ENCODE data around the gene CTNNBL1. TPM values are rescaled to one million over a fixed set of nuclear protein-coding genes. Genes with fewer than 3 reads are reported as not detected.

Gene CTNNBL1
- total RNA-seq, 1 experiment from 2014 or later = 64.4 TPM

DNA sequence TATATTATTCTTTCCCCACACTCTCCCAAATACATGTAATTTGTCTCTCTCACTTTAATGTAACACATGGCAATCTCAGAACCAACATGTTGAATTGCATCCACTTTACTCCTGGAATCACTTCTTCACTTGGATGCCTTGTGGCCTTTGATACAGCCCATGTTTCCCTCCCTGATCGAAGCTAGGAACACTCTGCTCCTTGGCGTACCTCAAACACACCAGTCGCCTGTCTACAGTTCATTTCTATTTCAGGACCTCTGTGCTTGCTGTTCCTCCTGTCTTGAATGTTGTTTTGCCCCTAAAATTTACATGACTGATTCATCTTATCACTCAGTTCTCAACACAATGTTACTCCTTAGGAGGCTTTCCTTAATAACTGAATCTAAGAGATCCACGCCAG lies 106.8 kb downstream of the CTNNBL1 start (continued):
- TF ChIP-seq, protein P1, sequence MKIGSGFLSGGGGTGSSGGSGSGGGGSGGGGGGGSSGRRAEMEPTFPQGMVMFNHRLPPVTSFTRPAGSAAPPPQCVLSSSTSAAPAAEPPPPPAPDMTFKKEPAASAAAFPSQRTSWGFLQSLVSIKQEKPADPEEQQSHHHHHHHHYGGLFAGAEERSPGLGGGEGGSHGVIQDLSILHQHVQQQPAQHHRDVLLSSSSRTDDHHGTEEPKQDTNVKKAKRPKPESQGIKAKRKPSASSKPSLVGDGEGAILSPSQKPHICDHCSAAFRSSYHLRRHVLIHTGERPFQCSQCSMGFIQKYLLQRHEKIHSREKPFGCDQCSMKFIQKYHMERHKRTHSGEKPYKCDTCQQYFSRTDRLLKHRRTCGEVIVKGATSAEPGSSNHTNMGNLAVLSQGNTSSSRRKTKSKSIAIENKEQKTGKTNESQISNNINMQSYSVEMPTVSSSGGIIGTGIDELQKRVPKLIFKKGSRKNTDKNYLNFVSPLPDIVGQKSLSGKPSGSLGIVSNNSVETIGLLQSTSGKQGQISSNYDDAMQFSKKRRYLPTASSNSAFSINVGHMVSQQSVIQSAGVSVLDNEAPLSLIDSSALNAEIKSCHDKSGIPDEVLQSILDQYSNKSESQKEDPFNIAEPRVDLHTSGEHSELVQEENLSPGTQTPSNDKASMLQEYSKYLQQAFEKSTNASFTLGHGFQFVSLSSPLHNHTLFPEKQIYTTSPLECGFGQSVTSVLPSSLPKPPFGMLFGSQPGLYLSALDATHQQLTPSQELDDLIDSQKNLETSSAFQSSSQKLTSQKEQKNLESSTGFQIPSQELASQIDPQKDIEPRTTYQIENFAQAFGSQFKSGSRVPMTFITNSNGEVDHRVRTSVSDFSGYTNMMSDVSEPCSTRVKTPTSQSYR (CRISPR knock-in tag; IDR thresholded peaks at IDR 0.05) = no peak
- TF ChIP-seq EMX1 (CRISPR knock-in tag; IDR thresholded peaks at IDR 0.05) (no peak), CTCF (IDR thresholded peaks at IDR 0.05) (no peak), RELA (CRISPR knock-in tag; IDR thresholded peaks at IDR 0.05; ENCODE audit: borderline replicate concordance) (no peak), MYBL2 (CRISPR knock-in tag; IDR thresholded peaks at IDR 0.05) (no peak), HMGA2 (CRISPR knock-in tag; IDR thresholded peaks at IDR 0.05) (no peak), PRDM15 (CRISPR knock-in tag; IDR thresholded peaks at IDR 0.05) (no peak), ZNF317 (CRISPR knock-in tag; IDR thresholded peaks at IDR 0.05; ENCODE audit: borderline replicate concordance, low read depth) (no peak)

GRCh38 chr20:37801921-37802320 lies 108.1 kb downstream of the CTNNBL1 start:
- DNase-seq (ENCODE audit: low spot score) = no peak
- POLR2A ChIA-PET = no interaction called here
- no peak overlapping the region for H3K4me3 Mint-ChIP-seq
- ATAC-seq = no peak
- CTCF ChIA-PET = no interaction called here
- no peak overlapping the region for H3K27ac Mint-ChIP-seq
- H3K27me3 Mint-ChIP-seq (ENCODE audit: low read depth) = no peaks in the 10 kb centered on the region
- H3K4me1 Mint-ChIP-seq = 0 out of 2 replicates have a peak, but pooled peaks cover under 1% of the 10 kb centered on the region
- no peak for TF ChIP-seq GRHL2 (CRISPR knock-in tag; IDR thresholded peaks at IDR 0.05; ENCODE audit: insufficient replicate concordance, severe bottlenecking)
- TF ChIP-seq MYBL2 (CRISPR knock-in tag; IDR thresholded peaks at IDR 0.05) = no peak
- no peak for TF ChIP-seq ZMAT4 (CRISPR knock-in tag; IDR thresholded peaks at IDR 0.05)
- no peak for TF ChIP-seq ZNF317 (CRISPR knock-in tag; IDR thresholded peaks at IDR 0.05; ENCODE audit: borderline replicate concordance, low read depth)
- TF ChIP-seq SMAD4 (CRISPR knock-in tag; IDR thresholded peaks at IDR 0.05) = no peak
- no peak for TF ChIP-seq ZNF219 (CRISPR knock-in tag; IDR thresholded peaks at IDR 0.05; ENCODE audit: borderline replicate concordance)
- no peak for TF ChIP-seq FOXP4 (CRISPR knock-in tag; IDR thresholded peaks at IDR 0.05)
- no peak for TF ChIP-seq ZNF232 (CRISPR knock-in tag; IDR thresholded peaks at IDR 0.05)
- H3K9me3 Mint-ChIP-seq = no peaks in the 10 kb centered on the region
- peaks cover 3% of the 10 kb centered on the region for H3K36me3 Mint-ChIP-seq
